GM19438 (cell line): ENCODE results near the gene MTFR1L.

Experiments used
- ATAC-seq: cut with Tn5 transposase; IDR thresholded peaks from one replicate; pipeline ENCODE4 v1.9.1; 2021; ENCODE audit warnings: low read depth; ENCODE audit not compliant: unreplicated experiment

The MTFR1L gene

DNA sequence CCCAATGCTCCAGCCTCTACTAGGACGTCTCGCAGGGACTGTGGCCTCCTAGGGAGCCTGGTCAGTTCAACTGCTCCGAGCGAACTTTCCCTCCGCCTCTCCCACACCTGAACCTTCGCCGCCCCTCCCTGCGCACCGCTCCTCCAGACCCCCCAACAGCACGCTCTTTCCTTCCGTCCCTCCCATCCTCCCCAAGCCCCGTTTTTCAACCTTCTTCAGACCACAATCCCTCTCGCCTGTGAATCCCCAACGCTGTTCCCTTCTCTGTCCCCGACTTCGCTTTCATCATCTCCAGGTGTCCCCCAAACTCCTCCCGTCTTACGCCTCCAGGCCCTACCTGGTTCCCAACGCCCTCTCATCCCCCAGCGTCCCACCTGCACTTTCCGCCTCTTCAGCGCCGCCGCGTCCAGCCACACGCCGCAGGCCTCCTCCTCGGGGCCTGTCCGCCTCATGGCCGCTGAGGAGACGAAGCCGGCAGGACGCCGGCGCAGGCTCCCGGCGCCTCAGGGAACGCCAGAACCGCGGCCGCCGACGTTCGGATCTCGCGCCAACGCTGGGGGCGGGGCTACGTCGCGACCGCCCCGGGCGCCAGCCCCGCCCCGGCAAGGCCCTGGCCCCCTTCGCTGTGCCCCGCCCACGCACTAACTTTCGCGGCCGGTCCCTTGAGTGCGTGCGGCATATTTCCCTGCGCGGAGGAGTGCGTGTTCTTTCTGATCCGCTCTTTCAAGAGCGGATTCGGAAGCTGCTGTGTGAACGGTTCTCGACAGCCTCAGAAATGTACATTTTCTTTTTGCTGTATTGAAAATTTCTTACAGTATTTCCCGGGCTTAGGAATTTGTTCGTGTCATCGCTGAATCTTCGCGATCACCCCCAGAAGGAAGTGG is 39.4 kb downstream of the MTFR1L start, which contains the start of gene AUNIP:
Gene AUNIP (minus strand): TSS at position 552 of the 884 bp plus-strand sequence. CDS start 100 bp downstream, at position 452.
- ATAC-seq, result peak; percentile 71

DNA sequence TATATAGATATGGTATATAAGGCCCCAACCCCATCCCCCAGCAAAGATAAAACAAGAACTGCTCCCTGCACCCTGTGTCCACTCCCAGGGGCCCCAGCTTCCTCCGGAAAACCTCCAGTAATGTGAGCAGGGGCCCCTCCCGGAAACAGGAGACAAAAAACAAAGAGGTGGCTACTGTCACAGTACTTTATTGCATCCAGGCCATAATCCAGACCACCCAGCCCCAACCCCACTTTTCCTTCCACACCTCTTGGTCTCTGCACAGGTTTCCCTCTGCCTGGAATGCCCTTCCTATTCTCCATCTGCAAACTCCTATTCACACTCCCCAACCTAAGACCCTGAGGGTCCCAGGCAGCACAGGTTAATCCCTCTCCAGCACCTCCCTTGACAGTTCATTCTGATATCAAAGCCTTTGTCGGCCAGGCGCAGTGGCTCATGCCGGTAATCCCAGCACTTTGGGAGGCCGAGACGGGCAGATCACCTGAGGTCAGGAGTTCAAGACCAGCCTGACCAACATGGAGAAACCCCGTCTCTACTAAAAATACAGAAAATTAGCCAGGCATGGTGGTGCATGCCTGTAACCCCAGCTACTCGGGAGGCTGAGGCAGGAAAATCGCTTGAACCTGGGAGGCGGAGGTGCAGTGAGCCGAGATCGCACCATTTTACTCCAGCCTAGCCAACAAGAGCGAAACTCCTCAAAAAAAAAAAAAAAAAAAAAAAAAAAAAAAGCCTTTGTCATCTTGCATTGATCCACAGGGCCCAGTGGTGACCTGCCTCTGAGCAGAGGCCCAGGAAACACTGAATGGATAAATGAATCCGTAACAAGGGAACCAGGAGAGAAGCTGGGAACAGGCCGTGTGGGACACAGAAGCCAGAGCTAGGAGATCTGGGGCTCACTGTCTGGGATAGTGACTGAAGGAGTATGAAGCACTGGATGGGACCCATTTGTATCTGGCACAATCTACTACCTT is 41.8 kb downstream of the MTFR1L start:
- ATAC-seq, result no peak

DNA sequence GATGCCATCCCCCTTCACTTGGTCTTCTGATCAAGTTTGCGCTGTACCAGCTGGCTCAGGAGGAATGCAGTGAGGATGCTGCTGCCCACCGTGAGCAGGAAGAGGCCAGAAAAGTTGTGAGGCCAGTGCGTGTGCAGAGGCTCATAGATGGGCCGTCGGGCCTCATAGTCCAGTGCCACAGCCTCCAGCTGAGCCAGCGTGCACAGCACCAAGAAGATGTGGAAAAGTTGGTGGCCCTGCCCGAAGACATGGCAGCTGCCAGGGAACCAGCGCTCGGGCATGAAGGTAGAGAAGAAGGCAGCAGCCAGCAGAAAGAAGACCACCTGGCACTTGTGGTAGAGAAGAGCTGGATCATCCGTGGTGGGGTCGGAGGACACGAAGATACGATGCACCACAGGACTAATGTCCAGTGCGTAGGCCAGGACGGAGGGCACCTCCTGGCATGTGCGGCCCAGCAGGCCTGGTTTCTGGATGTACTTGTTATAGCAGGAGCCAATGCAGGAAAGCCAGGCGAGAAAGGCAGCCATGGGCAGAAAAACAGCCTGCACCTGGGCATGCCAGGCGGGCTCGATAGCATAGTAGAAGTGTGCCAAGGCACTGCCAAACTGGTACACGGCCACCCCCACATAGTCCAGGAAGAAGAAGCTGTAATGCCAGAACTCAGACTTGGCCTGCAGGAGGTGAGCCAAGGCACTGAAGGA is 43.2 kb downstream of the MTFR1L start:
- no peak for ATAC-seq

DNA sequence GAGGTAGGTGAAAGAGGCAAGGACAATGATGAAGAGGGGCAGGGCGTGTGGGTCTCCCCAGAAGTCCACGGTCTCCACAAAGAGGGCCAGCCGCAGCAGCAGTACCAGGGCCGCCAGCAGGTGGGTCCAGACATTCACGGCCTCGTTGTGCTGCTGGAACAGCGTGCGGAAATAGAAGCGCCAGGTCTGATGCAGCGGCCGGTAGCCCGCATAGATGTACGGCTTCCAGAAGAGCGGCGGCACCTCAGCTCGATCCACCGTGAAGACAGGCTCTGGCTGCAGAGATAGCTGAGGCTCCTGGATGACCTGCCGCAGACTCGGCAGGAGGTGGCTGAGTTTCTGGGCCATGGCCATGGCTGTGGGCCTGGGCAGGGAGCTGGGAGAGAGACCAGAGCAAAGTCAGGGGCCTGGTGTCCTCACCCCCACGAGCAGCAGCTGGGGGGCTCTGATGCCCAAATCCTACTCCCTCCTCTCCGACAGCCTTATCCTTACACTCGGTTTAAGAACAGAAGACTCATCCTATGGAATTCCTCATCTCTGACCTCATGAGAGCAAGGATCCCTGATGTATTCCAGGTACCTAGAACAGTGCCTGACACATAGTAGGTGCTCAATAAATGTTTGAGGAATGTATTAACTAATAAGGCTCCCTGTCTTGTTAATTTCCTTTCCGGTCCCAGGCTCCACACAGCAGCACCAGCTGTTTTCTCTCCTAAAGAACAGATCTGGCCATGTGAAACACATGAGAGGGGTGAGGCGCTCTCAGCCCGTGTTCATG is 43.9 kb downstream of the MTFR1L start:
- ATAC-seq, result no peak

DNA sequence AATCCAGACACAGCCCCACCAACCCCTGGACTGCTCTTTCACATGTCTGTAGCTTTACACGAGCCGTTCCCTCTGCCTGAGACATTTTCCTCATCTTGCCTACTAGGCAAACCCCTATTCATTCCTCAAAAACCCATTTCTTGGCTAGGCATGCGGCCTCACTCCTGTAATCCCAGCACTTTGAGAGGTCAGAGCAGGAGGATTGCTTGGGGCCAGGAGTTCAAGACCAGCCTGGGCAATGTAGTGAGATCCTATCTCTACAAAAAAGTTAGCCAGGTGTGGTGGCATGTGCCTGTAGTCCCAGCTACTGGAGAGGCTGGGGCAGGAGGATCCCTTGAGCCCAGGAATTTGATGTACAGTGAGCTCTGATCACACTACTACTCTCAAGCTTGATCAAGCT is 44.7 kb downstream of the MTFR1L start:
- ATAC-seq, result no peak

DNA sequence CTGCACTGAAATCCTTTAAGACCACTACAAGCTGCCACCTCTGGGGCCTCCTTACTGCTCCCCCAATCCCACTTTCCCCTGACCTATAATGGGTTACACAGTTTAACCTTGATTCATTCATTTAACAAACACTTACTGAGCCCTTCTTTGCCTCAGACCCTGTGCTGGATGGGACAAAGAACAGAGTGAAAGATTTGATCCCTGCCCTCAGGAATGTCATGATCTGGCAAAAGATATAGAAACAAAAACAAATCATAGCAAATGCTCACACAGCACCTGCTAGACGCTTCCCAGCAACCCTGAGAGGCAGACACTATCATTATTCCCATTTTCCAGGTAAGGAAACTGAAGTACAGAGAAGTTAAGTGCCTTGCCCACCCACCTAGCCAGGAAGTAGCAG is 46.5 kb downstream of the MTFR1L start:
- no peak for ATAC-seq

DNA sequence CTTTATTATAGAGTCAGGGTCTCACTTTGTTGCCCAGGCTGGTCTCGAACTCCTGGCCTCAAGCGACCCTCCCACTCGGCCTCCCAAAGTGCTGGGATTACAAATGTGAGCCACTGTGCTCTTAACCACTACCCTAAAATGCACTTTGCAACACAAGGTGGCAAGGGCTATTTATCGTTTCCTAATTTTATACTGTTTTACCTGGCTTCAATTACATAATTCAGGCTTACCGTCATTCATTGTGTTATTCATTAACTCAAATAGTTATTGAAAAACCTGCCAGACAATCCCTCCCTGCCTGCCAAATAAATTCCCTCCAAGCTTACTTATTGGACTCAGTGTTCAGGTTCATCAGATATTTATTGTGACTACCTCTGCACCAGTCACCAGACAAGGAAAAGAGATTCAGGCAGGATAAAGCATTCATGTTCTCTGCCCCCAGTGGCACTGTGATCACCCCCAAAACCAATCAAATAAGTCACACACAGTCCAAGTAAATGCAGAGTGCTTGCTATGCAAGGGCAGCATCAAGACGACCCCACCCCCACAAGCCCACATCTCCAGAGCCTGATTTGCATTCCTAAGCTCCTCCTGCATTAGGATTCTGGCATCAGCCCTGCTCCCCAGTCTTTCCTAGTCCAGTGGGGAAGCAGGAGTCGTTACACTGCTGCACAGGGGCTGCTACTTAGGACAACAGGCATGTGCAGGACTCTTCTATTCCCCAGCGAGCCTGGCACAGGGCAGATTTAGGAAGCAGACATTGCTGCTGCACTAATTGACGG is 47.6 kb downstream of the MTFR1L start:
- no peak for ATAC-seq

DNA sequence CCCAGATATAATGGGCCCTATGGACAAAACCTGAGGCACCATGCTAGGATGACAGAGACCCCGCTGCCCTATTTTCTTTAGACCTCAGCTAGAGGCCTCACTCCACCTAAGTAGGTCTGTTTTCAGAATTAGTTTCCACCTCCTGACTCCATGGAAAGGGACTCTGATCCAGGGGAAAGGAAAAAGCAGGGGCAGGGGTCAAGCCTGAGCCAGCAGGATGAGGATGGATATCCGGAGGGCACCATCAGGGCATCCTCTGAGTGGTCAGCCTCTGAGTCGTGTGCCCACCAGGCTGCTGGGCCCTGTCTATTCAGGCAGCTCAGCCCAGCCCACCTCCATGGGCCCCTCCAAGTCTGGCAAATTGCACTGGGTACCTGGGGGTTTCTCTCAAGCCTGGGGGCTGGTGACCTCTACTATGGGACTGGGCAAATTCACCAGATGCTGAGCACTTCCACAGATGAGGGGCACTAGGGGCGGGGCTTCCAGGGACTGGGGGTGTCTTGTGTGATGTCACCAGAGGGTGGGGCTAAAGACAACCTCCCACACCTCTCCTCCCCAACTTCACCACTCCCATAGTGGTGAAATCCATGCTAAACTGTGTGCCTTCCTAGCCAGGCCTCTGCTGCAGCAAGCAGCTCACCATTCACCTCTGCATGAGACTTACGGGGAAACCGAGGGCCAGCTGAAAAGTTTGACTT is 50.3 kb downstream of the MTFR1L start:
- no peak for ATAC-seq

DNA sequence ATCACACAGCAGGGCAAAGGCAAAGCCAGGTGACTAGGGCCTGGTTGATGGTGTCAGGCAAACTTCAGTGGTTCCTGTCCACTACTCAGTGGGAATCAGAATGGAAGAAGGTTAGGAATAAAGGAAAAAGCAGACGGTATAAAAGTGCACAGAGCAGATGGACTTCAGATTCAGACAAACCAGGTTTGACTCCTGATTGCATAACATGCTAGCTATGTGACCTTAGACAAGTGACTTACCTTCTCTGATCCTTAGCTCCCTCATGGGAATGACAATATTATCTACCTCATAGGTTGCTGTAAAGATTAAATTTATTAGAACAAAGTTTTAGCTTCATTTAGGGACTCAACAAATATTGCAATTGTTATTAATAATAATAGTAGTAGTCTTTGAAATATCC is 50.9 kb downstream of the MTFR1L start:
- ATAC-seq, result no peak

DNA sequence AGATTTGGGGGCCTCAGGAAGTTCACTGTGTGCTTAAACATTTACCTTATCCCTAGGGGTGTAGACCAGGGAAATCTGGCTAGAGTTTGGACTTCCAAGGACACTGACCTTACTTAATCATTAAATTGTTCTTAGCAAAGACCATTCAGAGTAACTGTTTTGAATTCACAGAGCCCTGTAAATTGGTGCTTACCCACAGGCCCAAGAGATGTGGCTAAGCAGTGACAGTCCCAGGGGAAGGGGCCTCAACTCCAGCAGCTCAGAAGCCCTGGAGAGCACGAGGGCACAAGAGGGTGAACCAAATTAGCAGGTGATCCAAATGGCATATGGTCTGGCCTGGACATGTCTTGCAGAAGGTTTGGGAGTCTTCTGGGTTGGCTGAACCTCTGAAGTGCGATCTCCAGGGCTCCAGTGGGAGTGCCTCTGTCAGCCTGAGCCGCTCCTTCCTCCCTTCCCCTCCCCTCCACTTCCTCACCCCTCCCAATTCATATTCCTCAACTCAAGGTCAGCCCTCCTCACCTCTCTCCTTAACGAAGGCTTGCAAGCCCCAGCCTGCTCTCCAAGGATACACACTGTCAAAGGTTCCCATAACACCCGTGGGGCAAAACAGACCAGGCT is 51.4 kb downstream of the MTFR1L start:
- no peak for ATAC-seq

DNA sequence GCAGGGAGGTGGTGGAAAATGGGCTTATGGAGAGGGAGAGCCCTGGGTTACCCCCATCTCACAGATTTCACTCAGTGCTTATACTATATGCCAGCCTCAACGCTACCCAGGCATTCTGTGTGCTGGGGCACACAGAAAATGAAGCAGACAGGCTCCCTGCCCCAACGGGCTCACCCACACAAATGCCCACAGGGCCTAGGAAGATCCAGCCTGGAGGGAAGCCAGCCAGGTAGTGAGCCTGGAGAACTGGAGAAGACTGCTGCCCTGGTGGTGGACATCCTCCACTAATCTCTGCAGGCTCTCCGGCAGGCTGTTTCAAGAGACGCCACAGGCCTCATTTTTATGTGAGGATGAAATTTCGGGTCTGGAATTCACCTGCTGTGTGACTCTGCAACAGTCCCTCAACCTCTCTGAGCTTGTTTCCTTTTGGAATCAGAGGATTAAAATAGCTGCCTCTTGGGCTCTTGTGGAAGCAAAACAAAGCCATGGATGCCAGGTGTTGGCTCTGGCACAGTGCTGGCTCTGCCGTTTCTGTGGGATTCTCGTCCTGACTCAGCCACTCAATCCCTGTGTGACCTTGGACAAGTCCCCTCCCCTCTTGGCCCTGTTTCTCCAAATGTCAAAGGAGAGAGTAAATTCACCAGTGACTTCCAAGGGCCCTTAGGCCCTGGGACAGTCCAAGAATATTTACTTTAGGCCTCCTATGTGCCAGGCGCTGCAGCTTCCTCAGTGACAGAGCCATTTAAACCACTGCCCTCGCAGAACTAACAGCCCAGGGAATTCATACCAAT is 52.1 kb downstream of the MTFR1L start:
- ATAC-seq, result no peak

DNA sequence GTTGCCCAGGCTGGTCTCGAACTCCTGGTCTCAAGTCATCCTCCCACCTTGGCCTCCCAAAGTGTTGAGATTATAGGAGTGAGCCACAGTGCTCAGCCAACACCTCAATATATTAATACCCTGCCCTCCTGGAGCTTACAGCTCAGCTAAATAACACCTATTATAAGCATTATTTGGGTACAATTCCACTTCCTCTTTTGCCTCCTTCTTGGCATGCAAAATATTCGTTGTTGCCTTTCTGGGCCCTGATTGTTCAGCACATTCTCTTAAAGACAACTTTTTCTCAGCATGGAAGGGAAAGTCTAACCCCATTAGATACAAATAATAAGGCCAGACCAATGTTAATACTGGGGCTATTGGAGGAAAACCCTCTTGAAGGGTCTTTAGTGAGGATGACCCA is 53.0 kb downstream of the MTFR1L start:
- no peak for ATAC-seq

DNA sequence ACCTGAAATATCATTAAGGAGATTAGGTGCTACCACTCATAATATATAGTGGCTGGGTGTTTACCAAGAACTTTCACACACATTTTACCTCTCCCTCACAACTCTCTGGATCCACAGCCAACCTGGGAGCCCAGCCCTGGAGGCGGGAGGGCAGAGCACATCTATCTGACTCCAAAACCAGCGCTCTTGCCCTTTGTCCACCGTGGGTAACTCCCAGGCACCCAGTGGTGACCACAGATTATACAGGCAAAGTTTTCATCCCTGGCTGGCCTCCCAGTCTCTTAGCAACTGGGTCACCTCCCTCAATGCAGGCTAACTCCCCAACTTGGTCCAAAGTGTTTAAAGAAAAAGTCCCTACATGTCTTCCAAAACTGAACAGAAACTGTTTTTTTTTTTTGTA is 53.4 kb downstream of the MTFR1L start:
- ATAC-seq, result no peak

DNA sequence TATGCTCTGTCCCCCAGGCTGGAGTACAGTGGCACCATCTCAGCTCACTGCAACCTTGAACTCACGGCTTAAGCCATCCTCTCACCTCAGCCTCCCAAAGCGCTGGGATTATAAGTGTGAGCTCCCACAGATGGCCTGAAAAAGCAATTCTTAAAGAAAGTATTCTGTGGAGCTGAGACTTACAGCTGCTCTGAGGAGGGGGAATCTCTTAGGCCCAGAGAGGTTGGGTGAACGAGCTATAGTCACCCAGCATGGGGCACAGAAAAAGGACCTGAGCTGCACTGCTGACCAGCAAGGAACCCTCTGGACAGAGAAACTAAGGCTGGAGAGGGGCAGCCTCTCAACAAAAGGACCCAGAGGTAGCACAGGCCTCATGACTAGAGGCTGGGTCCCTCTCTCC is 54.5 kb downstream of the MTFR1L start:
- ATAC-seq, result no peak

DNA sequence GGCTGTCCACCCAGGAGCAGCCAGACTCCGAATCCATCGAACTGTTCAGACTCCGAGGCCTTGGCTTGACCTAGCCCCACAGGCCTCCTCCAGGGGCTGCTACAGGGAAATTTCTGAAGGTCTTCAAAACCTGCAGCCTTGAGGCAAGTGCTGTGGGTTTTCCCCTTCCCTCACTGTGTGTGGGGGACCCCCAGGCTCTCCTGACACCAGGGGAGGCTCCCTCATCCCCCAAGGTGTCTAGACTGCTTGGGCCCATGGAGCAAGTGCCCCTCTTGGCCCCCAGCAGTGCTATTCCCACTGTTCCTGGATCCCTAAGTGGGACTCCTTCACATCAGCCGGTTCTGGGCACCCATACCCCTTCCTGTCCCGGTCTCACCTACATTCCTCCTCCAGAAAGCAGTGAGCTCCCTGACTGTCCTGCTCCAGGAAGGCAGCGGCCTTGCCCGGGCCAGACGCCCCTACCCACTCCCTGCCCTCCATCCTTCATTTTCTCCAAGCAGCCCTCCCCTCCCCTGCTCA is 54.9 kb downstream of the MTFR1L start:
- no peak for ATAC-seq

DNA sequence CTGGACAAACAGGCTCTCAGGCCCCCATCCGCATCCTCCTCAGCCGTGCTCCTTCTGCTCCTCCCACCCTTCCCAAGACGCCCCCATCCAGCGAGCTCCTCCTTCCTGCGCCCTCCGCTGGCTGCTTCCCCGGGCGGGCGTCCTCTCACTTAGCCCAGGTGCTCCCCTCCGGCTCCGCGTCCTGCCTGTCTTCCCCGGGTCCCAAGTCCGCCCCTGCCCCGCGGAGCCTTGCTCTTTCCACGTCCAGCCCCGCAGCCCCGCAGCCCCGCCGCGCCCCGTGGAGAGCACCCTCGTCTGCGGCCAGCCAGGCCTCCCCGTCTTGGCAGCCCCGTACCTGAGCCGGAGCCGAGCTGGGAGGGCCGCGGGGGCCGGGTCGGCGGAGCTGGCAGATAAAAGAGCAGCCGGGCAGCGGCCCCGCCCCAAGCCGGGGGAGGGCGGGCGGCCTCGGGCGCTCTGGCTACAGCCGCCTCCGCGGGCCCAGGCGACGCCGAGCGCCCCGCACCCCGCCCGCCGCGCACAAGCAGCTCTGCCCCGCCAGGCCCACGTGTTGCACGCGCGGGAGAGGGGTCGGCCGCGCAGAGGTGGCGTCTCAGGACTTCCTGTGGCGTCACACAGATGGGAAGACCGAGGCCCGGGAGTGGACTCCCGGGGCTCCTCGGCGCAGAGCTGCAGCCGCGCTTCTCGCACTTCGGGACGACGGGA is 55.6 kb downstream of the MTFR1L start, which contains the start of gene PAQR7:
Gene PAQR7 (minus strand): TSS at position 555 of the 702 bp plus-strand sequence. CDS start 11,869 bp downstream, outside the sequence.
- ATAC-seq, result no peak
